Mucosa of gallbladder (tissue), 1 donor: Measurements from ENCODE around the gene KIAA1217. TPM values are rescaled to one million over a fixed set of nuclear protein-coding genes. Genes with fewer than 3 reads are reported as not detected.

ENCODE experiments used
- DNase-seq: peaks from one replicate; pipeline ENCODE4 v3.0.0-alpha.2; 2020; ENCODE audit warnings: low spot score
- total RNA-seq: library from RNA; stranded (reverse); gene quantifications from one replicate; pipeline ENCODE4 v1.2.1, GENCODE V29; 2021
- donor health status: DM: no; HTN: no; CAD: no.

Gene KIAA1217
- total RNA-seq, 1 donor from 2014 or later: 44.0 TPM

DNA sequence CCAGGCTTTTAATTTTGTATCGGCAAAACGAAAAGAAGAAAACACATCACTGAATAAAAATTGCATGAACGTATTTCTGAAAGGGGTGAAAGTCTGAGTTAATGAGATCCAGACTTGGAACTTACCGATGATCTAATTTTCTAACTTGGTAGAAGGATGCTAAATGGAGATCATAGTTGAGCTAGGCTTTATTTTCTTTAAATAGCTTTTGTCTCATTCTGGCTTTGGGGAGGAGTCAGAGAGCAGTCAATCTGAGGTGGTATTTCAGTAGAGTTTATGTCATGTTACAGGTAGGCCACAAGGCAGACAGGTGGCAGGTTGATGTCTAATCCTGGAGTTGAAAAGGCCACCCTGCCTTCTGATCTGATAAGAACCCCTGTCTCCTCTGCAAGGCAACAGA, 161.9 kb downstream of the KIAA1217 start:
- DNase-seq: no peak

DNA sequence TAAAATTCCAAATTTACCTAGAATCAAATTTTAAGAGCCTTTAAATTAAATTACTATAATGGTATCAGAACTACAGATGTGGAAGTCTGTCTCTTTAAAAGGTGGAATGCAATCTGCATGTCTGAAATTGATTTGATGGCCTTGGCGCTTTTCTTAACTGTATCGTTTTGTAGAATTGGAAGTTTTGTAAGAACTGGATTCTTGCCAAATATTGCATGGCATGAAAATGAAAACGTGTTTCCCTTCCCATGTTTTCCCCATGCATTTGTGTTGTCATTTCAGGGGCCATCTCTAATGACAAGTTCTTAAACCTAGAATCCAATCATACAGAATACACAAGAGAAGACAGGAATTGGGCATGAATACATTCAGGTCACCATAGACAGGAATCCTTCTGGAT, 162.5 kb downstream of the KIAA1217 start:
- DNase-seq: no peak

DNA sequence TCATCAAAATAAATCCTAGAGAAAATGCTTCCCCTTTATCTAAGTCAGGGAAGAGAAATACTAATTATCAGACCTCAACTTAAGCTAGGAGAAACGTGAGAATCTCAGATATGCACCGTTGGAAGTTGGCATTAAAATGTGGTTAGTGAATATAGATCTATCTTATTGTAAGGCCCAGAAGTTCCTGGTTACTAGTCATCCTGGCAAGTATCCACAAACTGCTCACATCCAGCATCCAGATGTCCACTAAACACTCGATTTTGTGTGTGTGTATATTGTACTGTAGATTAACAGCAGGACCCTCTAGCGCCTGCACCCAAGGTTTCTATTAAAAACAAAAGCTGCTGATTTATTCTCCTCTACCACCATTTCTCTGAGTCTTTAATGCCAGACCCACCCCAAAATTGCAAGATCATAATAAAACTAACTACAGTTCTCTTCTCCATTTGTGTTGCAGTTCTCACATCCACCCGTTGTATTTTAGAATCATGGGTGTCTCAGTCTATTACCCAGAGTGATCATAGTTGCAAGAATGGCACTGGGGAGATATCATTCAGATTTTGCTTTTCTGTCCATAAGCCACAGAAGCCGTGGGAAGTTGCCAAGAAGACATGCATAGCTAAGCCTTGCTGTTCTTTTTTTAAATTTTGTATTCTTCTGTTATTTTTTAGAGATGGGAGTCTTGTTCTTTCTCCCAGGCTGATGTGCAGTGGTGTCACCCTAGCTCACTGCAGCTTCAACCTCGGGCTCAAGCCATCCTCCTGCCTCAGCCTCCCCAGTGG, 165.4 kb downstream of the KIAA1217 start:
- DNase-seq: no peak

GRCh38 chr10:24375510-24375909, 166.6 kb downstream of the KIAA1217 start:
- DNase-seq: no peak

DNA sequence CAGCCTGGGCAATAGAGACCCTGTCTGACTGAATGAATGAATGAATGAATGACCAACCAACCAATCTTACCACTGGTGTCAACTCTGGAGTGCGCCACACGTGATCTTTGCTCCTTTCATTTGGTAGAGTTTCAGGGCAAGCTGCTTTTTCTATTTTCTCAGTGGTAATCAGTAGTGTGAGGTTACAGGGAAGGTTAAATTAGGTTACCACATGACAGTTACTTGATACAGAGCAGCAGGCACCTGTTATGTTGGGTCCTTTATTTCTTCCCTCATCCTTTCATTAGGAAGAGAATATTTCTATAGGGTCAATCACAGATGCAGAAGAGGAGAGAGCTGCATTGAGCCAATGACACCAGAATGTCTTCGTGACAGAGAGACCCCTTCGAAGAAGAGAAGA, 167.8 kb downstream of the KIAA1217 start:
- no peak for DNase-seq

DNA sequence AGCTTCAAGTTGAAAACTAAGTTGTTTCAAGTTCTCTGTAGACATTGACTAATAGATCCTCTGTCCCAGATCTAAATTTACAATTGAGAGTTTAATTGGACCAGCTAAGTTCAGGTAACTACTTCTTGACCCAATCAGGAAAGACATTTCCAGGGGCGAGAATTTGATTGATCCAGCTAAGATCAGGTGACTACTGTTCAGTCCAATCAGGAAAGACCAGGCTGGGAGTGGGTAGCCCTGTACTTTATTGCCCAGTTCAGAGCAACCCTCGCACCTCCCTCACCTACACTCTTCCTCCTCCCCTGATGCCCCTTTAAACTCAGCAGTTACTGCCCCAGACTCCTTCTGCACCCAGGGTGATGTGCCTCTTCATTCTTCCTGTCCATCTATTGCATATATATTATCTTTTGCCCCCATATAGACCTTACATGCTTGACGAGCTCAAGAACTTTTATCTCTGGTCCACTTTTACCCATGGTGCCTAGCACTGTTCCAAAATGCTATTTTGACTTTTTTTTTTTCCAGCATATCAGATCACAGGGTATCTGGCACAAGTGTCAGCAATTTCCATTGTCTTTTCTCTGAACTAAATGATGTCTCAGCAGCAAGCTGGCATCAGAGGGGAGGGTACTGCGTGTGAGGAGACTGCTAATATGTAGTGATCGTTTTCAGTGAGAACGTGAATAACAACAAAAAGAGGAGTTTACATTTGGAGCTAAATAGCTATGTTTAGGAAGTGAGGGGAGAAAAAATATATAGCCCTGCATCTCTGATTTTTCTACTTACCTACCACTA, 169.4 kb downstream of the KIAA1217 start:
- DNase-seq: no peak

- no peak for DNase-seq
These were observed 172.5 kb downstream of the KIAA1217 start for GRCh38 chr10:24381235-24382010.

- DNase-seq: no peak
These were observed 173.1 kb downstream of the KIAA1217 start for GRCh38 chr10:24382045-24382444.

DNA sequence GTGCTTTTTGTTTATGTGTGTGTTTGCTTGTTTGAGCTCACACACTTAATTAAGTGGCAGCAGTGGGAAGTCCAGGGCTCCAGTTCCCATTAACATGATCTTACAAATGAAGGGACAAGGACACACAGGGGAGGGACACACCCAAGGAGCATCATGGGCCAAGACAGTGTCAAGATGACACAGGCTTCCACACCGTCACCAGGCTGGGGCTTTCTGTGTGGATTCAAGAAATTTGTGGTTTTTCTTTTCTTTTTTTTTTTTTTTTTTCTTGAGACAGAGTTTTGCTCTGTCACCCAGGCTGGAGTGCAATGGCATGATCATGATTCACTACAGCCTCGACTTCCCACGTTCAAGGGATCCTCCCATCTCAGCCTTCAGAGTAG, 173.6 kb downstream of the KIAA1217 start:
- DNase-seq: no peak

GRCh38 chr10:24382979-24383663, 174.2 kb downstream of the KIAA1217 start:
- DNase-seq: peak; percentile 40

DNA sequence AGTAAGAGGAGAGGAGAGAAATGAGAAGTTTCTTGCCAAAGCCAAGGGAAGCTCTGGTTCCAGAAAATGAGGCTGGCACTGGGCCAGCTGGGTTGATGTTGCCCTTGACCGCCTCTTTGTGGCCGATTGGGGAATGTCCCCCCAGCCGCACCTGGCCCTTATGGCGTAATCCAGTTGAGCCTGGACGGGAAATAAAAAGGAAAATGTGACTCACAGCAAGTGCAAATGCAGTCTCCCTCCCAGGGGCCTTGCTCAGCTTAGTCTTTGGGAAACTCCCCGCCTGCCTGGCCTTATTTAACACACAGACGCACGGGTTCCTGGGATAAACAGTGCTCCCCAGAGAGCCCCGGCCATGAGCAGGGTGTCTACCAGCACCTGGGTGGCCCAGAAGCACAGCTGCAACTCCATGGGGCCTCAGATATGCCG, 174.8 kb downstream of the KIAA1217 start:
- DNase-seq: peak; percentile 89

- no peak for DNase-seq
These were observed 176.0 kb downstream of the KIAA1217 start for GRCh38 chr10:24384954-24385353.

- no peak for DNase-seq
These were observed 176.8 kb downstream of the KIAA1217 start for GRCh38 chr10:24385776-24386175.

GRCh38 chr10:24390146-24390700, 181.3 kb downstream of the KIAA1217 start:
- DNase-seq: no peak

- no peak for DNase-seq
These were observed 181.8 kb downstream of the KIAA1217 start for GRCh38 chr10:24390746-24391145.

GRCh38 chr10:24393201-24393600, 184.3 kb downstream of the KIAA1217 start:
- no peak for DNase-seq

DNA sequence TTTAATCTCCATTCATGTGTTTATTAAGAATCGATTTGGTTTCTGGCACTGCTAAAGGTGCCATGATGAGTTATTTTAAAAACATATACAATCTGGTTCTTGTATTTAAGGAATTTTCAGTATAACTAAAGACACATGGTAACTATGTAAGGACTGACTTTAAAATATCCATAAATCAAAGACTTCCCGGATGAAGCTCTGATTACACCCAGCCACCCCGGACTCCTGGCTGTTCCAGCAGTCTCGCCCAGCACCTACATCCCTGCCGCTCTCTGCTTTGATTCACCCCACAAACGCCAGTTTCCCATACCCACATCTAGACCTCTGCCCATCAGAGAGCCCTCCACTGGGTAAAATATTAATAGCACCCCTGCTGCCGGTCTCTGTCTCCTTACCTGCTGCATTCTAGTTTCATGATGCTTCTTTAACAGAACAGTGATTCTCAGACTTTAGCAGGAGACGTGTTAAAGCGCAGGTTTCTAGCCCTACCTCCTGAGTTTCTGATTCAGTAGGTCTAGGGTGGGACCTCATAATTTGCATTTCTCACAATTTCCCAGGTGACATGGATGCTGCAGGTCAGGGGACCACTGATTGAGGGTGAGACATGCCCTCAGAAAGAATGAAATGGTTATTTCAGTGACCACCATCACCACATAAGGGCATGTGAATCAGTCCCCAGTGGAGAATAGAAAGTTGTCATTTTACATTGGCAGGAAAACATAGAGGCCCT, 185.7 kb downstream of the KIAA1217 start:
- no peak for DNase-seq

- DNase-seq: no peak
These were observed 187.5 kb downstream of the KIAA1217 start for GRCh38 chr10:24396396-24396795.

DNA sequence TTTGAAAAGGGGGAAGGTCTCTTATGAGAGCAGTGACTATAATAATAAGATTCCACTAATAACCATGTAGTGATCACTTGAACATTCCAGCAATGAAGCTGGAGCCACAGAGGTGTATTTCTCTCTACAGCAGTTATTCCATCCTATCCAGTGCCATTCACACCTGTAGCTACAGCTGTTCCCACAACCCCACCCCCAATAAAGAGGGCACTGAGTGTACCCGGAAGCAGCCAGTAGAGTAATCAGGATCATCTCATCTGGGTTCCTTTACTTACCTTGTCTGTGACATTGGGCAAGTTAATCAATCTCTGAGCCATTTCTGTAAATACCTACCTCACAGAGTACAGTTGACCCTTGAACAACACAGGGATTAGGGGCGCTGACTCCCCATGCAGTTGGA, 188.7 kb downstream of the KIAA1217 start:
- DNase-seq: no peak

DNA sequence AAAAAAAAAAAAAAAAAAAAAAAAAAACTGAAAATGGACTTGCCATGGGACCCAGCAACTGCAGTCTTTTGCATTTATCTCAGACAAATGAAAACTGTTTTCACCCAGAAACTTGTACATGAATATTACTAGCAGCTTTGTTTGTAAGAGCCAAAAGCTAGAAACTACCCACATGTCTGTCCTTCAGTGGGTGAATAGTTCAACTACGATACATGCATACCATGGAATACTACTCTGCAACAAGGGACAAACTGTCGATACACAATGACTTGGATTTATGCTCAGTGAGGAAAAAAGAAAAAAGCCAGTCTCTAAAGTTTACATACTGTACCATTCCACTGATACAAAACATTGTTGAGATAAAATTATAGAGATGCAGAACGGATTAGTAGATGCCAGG, 195.6 kb downstream of the KIAA1217 start:
- no peak for DNase-seq

GRCh38 chr10:24405635-24406034, 196.7 kb downstream of the KIAA1217 start:
- no peak for DNase-seq
